Islet precursor cell (in vitro differentiated cells): ENCODE results near the gene C3orf49.

ENCODE experiments used
- DNase-seq: peaks from one replicate; pipeline ENCODE4 v3.0.0-alpha.2; 2018

The C3orf49 gene

GRCh38 chr3:63853106-63853505 lies 34.0 kb downstream of the C3orf49 start:
- DNase-seq = no peak

DNA sequence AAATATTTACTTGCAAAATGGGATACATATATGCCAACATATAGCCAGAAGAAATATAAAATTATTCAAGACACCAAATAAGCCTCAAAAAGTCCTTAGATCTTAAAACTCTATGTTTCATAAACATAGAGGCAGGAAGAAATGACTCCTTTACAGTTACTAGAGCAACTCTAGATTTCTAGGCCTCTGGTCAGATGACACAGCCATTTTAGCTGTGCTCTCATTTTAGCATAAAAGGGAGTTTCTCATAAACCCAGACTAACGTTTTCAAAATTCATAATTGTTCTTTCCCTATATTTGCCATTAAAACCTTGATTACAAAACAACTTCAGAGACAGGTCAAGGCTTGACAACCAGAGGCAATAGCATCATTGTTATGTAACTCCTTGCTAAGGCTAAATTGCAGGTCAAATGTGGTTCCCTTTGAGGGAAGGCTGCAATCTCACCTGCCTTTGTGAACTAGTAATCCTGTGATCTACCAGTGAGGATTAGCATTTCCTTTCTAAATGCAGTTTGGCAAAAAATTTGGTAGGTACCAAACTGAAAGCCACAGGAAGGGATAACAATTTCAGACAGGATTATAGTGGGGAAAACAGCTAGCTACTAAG lies 36.3 kb downstream of the C3orf49 start:
- DNase-seq = no peak

GRCh38 chr3:63857311-63857710 lies 38.2 kb downstream of the C3orf49 start:
- DNase-seq = no peak

DNA sequence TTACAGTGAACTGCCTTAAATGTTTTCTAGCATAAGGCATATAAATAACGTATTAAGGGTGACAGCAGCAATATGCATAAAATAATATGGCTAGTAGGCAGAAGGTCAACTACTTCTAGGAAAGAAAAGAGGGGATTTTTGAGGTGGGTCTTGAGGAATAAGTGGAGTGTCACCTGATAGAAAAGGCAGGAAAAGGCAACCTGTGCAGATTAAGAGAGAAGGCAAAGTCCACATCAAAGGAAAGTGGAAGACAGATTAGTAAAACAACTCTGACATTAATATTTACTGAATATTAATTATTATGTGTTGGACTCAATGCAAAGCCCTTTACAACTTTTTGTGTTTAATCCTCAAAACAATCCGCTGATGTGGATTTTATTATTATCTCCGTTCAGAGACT lies 41.7 kb downstream of the C3orf49 start:
- DNase-seq = no peak

DNA sequence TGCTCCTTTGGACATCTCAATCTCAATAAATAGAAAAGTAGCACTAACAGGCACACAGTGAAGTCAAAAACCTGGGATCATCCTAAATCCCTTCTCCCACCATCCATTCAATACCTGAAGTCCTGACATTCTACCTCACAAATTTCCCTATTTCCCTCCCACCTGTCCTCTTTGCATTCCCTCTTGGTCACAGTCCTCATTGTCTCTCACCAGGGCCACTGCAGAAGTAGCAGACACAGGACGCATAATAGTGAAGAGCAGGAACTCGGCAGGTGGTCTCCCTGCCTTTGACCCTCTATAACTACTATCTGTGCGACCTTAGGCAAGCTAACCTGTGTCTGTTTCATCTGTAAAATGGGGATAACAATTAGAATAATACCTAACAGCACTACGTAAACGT lies 42.2 kb downstream of the C3orf49 start:
- no peak for DNase-seq

GRCh38 chr3:63862804-63863149 lies 43.7 kb downstream of the C3orf49 start:
- no peak for DNase-seq

- DNase-seq = peak; percentile 83
Observed at GRCh38 chr3:63863150-63864007, 44.3 kb downstream of the C3orf49 start, which contains the start of the genes ATXN7 and THOC7. Gene ATXN7, plus strand, starts transcription at chr3:63863867. Its CDS starts 48,732 bp downstream, at chr3:63912599. Gene THOC7, minus strand, starts transcription at chr3:63863805. Its CDS starts 15 bp downstream, at chr3:63863790.

GRCh38 chr3:63864008-63864964 lies 45.2 kb downstream of the C3orf49 start:
- DNase-seq = peak; percentile 56

GRCh38 chr3:63864965-63865327 lies 45.8 kb downstream of the C3orf49 start:
- no peak for DNase-seq

DNA sequence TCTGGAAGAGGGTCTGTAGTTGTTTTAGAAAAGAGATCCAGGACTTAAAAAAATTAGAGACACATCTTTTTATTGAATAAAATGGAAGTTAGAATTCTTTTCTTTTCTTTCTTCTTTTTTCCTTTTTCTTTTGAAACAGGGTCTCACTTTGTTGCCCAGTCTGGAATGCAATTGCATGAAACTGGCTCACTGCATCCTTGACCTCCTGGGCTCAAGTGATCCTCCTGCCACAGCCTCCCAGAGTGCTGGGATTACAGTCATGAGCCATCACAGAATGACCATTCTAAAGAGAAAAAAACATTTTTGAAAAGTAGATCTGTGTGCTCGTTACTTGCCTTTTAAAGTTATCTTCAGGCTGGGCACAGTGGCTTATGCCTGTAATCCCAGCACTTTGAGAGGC lies 48.1 kb downstream of the C3orf49 start:
- no peak for DNase-seq

- no peak for DNase-seq
Observed at GRCh38 chr3:63869940-63870614, 51.0 kb downstream of the C3orf49 start.

DNA sequence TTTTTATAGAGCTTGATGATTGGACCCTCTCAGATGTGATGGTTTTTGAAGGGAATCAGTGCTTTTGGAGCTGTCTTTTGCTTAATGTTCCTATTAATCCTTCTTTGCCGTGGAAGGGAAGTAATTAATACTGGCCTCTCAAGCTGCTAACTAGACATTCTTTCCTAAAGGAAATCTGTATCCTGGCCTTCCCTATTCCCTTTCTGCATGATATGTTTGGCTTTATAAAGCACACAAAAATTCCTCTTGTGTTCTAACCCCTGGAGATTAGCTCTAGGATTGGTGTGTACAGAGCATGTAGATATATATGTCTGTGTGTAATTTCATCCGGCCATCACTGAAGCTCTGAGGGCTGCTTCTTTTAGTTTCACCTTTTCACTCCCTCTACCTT lies 51.5 kb downstream of the C3orf49 start:
- no peak for DNase-seq

DNA sequence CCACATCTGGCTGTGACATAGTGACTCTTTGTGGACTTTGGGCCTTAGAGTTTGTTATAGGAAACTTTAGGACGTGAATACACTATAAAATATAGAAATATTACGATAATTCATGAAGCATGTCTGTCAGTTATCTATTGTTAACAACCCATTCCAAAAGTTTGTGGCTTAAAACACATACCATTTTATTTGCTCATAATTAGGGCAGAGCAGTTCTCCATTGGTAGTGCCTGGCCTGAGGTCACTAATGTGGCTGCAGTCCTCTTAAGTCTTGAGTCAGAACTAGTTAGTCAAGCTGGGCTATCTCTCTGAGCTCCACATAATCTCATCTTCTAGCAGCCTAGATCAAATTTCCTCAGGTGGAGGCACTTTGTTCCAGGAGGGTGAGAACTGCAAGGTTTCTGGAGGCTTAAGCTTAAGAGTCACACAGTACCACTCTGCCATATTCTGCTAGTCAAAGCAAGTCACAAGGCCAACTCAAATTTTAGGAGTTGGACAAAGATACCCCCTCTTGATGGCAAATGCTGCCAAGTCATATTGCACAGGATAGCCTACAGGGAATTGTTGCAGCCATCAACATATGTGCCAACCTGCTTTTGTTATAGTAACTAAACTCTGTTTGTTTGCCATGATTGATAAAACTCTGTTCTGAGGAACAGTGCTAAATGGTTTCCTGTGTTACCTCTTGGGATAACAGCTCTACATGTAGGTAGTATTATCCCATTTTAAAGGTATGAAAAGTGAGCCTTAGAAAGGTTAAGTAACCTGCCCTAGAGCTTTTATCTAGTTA lies 53.2 kb downstream of the C3orf49 start:
- peak; percentile 63 for DNase-seq

DNA sequence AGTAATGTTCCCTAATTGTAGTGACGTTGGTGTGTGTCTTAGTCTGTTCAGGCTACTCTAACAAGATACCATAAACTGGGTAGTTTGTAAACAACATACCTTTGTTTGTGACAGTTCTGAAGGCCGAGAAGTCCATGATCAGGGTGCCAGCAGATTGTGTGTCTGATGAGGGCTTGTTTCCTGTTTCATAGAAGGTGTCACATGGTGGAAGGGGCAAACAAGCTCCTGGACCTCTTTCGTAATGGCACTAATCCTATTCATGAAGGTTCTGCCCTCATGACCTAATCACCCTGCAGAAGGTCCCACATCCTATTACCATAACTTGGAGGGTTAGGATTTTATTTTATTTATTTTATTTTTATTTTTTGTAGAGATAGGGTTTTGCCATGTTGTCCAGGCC lies 55.7 kb downstream of the C3orf49 start:
- no peak for DNase-seq

DNA sequence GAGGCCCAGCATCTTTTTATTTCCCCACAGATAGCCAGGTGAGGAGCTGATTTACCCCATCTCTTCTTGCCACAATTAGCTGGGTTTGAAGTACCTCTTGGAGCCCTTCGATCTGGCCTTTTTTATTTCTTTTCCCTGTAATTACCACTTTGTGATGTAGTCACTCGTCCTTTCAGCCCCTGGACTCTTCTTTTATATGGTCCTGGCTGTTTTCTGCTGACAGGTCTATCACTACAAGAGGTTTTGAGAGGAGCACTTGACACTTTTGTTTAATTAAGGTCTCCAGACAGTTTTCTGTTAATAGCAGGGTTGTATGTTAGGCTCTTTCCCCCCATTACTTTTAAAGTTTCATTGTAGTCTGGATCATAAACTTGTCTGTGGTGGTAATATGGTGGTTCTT lies 56.4 kb downstream of the C3orf49 start:
- DNase-seq = no peak

DNA sequence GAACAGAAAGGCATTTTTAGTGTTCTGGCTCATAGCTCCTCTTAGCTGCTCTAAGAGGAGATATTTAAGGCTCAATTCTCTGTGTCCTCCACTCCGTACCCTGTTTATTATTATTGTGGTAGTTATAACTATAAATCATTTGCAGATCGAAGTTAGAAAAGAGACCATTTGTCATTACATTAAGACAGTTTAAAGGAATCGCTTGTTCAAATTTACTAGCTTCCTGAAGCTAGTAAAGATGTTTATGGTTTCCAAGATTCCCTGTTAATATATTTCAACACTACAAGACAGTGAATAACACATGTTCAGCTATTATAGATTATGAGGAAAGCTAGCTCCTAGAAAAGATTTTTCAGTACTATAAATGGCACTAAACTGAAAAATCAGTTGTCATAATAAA lies 57.2 kb downstream of the C3orf49 start:
- DNase-seq = no peak

GRCh38 chr3:63877737-63878393 lies 58.8 kb downstream of the C3orf49 start:
- no peak for DNase-seq

GRCh38 chr3:63878394-63879060 lies 59.4 kb downstream of the C3orf49 start:
- DNase-seq = no peak

DNA sequence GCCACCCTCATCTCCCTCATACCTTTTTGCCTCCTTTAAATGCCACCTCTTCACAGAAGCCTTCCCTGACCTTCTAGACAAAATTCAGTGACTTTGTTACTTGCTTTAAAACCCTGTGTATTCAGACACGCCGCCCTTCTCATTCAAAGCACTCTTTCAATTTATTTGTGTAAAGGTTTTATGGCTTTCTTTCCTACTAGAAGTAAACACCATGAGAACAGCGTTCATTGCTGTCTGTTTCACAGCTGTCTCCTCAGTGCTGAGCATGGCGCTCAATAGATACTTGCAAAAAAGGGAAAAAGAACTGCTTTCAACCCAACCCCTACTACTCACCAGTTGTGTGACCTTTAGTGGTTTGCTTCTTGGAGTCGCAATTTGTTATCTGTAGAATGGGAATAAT lies 61.6 kb downstream of the C3orf49 start:
- no peak for DNase-seq

DNA sequence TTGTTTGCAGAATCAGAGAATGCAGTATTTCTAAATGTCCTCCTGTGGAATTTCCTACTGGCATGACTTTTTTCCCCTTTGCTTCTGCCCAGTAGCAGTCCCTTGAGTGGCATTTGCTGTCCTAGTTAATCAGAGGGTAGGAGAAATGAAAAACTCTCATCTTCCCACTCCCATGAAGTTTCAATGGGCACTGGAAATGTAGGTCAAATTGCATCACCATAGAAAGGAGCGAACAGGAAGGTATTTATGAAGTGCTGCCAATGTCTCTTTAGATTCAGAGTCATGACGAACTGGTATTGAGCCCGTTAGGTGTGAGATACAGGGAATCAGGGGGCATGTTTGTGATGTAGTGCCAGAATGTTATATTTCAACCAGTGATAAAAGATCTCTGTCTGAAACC lies 67.8 kb downstream of the C3orf49 start:
- DNase-seq = no peak

GRCh38 chr3:63891518-63891917 lies 72.4 kb downstream of the C3orf49 start:
- no peak for DNase-seq
